ENCODE measurements around the gene C4orf54.

C4orf54 gene

GRCh38 chr4:99657798-99658197 lies at the start of gene C4orf54:
TSS of gene C4orf54 (minus strand) at chr4:99657828. CDS start at chr4:99654648, 3,180 bp downstream.
- DNase-seq: no peak

- DNase-seq: no peak
These were observed 48.3 kb upstream of the C4orf54 start for GRCh38 chr4:99705891-99706290.

- DNase-seq: no peak
These were observed 39.2 kb upstream of the C4orf54 start for GRCh38 chr4:99696801-99697200.

- no peak for DNase-seq
These were observed 35.5 kb upstream of the C4orf54 start for GRCh38 chr4:99693140-99693539.

- no peak for DNase-seq
These were observed 33.4 kb upstream of the C4orf54 start for GRCh38 chr4:99690990-99691389.

GRCh38 chr4:99690472-99690871 lies 32.8 kb upstream of the C4orf54 start:
- no peak for DNase-seq

- no peak for DNase-seq
These were observed 29.5 kb upstream of the C4orf54 start for GRCh38 chr4:99687120-99687519.

- DNase-seq: no peak
These were observed 27.6 kb upstream of the C4orf54 start for GRCh38 chr4:99685234-99685633.

GRCh38 chr4:99683895-99684294 lies 26.3 kb upstream of the C4orf54 start:
- DNase-seq: no peak

- DNase-seq: no peak
These were observed 22.3 kb upstream of the C4orf54 start for GRCh38 chr4:99679976-99680375.

- peak; percentile 52 for DNase-seq
These were observed 21.6 kb upstream of the C4orf54 start for GRCh38 chr4:99679204-99679603.

- no peak for DNase-seq
These were observed 19.5 kb upstream of the C4orf54 start for GRCh38 chr4:99677161-99677560.

- DNase-seq: no peak
These were observed 12.9 kb upstream of the C4orf54 start for GRCh38 chr4:99670409-99671073.

GRCh38 chr4:99669084-99669483 lies 11.5 kb upstream of the C4orf54 start:
- DNase-seq: no peak

- DNase-seq: no peak
These were observed 10.8 kb upstream of the C4orf54 start for GRCh38 chr4:99668472-99668871.

- DNase-seq: no peak
These were observed 8.4 kb upstream of the C4orf54 start for GRCh38 chr4:99665983-99666382.

- DNase-seq: no peak
These were observed 7.1 kb upstream of the C4orf54 start for GRCh38 chr4:99664716-99665115.

GRCh38 chr4:99661907-99662306 lies 4.3 kb upstream of the C4orf54 start:
- no peak for DNase-seq

GRCh38 chr4:99658666-99659065 lies 1.0 kb upstream of the C4orf54 start:
- no peak for DNase-seq

- no peak for DNase-seq
These were observed 2.1 kb downstream of the C4orf54 start for GRCh38 chr4:99655308-99656081.

- no peak for DNase-seq
These were observed 3.3 kb downstream of the C4orf54 start for GRCh38 chr4:99654361-99654761.

GRCh38 chr4:99653916-99654315 lies 3.7 kb downstream of the C4orf54 start:
- DNase-seq: no peak

GRCh38 chr4:99652596-99653436 lies 4.8 kb downstream of the C4orf54 start:
- DNase-seq: peak; percentile 63

Data from right forelimb (tissue), 1 donor.